NCI-H82 treated with DMSO at 0.1 percent for 48 hours (cell line): ENCODE measurements around the gene AHNAK2.
"Not testable (repeated sequence)": the region's sequence is repeated elsewhere in the genome, so short reads cannot be mapped to it uniquely, and the experiment has no call there.

Experiments used
- DNase-seq: peaks from one replicate; lab custom pipeline; 2025; ENCODE audit not compliant: unreplicated experiment; lab: John Stamatoyannopoulos, UW

The AHNAK2 gene

GRCh38 chr14:104954746-104955395 is 23.3 kb downstream of the AHNAK2 start:
- no peak for DNase-seq

- no peak for DNase-seq
Measured at GRCh38 chr14:104953896-104954656, 24.1 kb downstream of the AHNAK2 start.

- DNase-seq: no peak
Measured at GRCh38 chr14:104953097-104953496, 25.1 kb downstream of the AHNAK2 start.

GRCh38 chr14:104951863-104952657 is 26.1 kb downstream of the AHNAK2 start:
- DNase-seq: not testable (repeated sequence)

GRCh38 chr14:104950701-104951100 is 27.5 kb downstream of the AHNAK2 start:
- DNase-seq: not testable (repeated sequence)

- no peak for DNase-seq
Measured at GRCh38 chr14:104950021-104950420, 28.2 kb downstream of the AHNAK2 start.

- DNase-seq: not testable (repeated sequence)
Measured at GRCh38 chr14:104949406-104949955, 28.7 kb downstream of the AHNAK2 start.

- no peak for DNase-seq
Measured at GRCh38 chr14:104948736-104949031, 29.5 kb downstream of the AHNAK2 start.

- not testable (repeated sequence) for DNase-seq
Measured at GRCh38 chr14:104947881-104948735, 30.1 kb downstream of the AHNAK2 start.

- DNase-seq: not testable (repeated sequence)
Measured at GRCh38 chr14:104947201-104947600, 31.0 kb downstream of the AHNAK2 start.

GRCh38 chr14:104945986-104946965 is 31.9 kb downstream of the AHNAK2 start:
- not testable (repeated sequence) for DNase-seq

GRCh38 chr14:104945266-104945665 is 32.9 kb downstream of the AHNAK2 start:
- not testable (repeated sequence) for DNase-seq

GRCh38 chr14:104944436-104945205 is 33.6 kb downstream of the AHNAK2 start:
- not testable (repeated sequence) for DNase-seq

- DNase-seq: not testable (repeated sequence)
Measured at GRCh38 chr14:104944016-104944308, 34.2 kb downstream of the AHNAK2 start.

- DNase-seq: not testable (repeated sequence)
Measured at GRCh38 chr14:104943216-104944015, 34.8 kb downstream of the AHNAK2 start.

- no peak for DNase-seq
Measured at GRCh38 chr14:104942586-104942985, 35.6 kb downstream of the AHNAK2 start.

- no peak for DNase-seq
Measured at GRCh38 chr14:104941508-104942365, 36.4 kb downstream of the AHNAK2 start.
